SK-N-SH (cell line): ENCODE data around the gene ANGPTL4. TPM values are rescaled to one million over a fixed set of nuclear protein-coding genes. Genes with fewer than 3 reads are reported as not detected.

Source experiments
- CTCF ChIA-PET: fragments of 300-600, 350-600 bp; formaldehyde crosslinking; extraction: SDS; loops from one replicate; lab custom pipeline; 2021; lab: Yijun Ruan, JAX
- POLR2A ChIA-PET: fragments of 350-600 bp; sonication (Branson Sonifier 250); formaldehyde crosslinking; extraction: SDS; loops from one replicate; lab custom pipeline; 2020; ENCODE audit warnings: antibody characterized with exemption, inconsistent platforms; lab: Yijun Ruan, JAX
- DNase-seq: peaks from one replicate; pipeline ENCODE4 v3.0.0; 2012
- H2AFZ ChIP-seq: fragments of 200-600 bp; sonication (generic); 2 replicates; pipeline ENCODE4 v1.8.1; 2016; ENCODE audit warnings: antibody characterized with exemption, mild to moderate bottlenecking, low read depth
- H3F3A ChIP-seq: fragments of 200-600 bp; sonication (generic); replicated peaks from 2 replicates; pipeline ENCODE3; 2016; ENCODE audit warnings: antibody characterized with exemption, mild to moderate bottlenecking; ENCODE audit not compliant: insufficient read depth
- H3K27ac ChIP-seq, 2 experiments: fragments of 200-500 bp in 1 of 2; fragments of 200-600 bp in 1 of 2; sonication (Bioruptor generic) in 1 of 2; sonication (generic), shearing (Covaris generic) in 1 of 2; 2 replicates each; pipeline versions ENCODE4 v1.5.1 to v1.6.1; 2014 to 2016; ENCODE audit warnings: low read depth in 2 of 2, inconsistent platforms in 1 of 2, low read length in 1 of 2, mild to moderate bottlenecking in 1 of 2, mixed read lengths in 1 of 2
- H3K27me3 ChIP-seq: fragments of 200-600 bp; sonication (generic), shearing (Covaris generic); 2 replicates; pipeline ENCODE4 v1.6.1; 2016; ENCODE audit warnings: mixed run types; ENCODE audit not compliant: insufficient read depth
- H3K36me3 ChIP-seq, 2 experiments: fragments of 200-500 bp in 1 of 2; fragments of 200-600 bp in 1 of 2; sonication (Bioruptor generic) in 1 of 2; sonication (generic) in 1 of 2; replicated peaks in 1 of 2; 2 replicates each; pipeline versions ENCODE3 to v1.5.1; 2014 to 2016; ENCODE audit warnings: low read length in 1 of 2, mild to moderate bottlenecking in 1 of 2; ENCODE audit not compliant: insufficient read depth in 2 of 2, control insufficient read depth in 1 of 2
- H3K4me1 ChIP-seq, 2 experiments: fragments of 200-500 bp in 1 of 2; fragments of 200-600 bp in 1 of 2; sonication (Bioruptor generic) in 1 of 2; sonication (generic), shearing (Covaris generic) in 1 of 2; 2 replicates each; pipeline versions ENCODE4 v1.5.1 to v1.6.1; 2014 to 2016; ENCODE audit warnings: low read depth in 1 of 2, low read length in 1 of 2, mixed run types in 1 of 2; ENCODE audit not compliant: insufficient read depth in 2 of 2, control insufficient read depth in 1 of 2
- H3K4me2 ChIP-seq: fragments of 200-600 bp; sonication (generic), shearing (Covaris generic); 2 replicates; pipeline ENCODE4 v1.6.1; 2017; ENCODE audit warnings: mixed run types
- H3K4me3 ChIP-seq, 2 experiments: fragments of 200-500 bp in 1 of 2; fragments of 200-600 bp in 1 of 2; sonication (Bioruptor generic) in 1 of 2; sonication (generic), shearing (Covaris generic) in 1 of 2; 2 replicates each; pipeline versions ENCODE4 v1.5.1 to v1.8.1; 2014 to 2016; ENCODE audit warnings: low read depth in 2 of 2, inconsistent platforms in 1 of 2, low read length in 1 of 2, mild to moderate bottlenecking in 1 of 2, mixed read lengths in 1 of 2, moderate library complexity in 1 of 2
- H3K79me2 ChIP-seq: fragments of 200-600 bp; sonication (generic); 2 replicates; pipeline ENCODE4 v1.8.1; 2017; ENCODE audit warnings: mild to moderate bottlenecking; ENCODE audit not compliant: insufficient read depth
- H3K9ac ChIP-seq: fragments of 200-600 bp; sonication (generic); 2 replicates; pipeline ENCODE4 v1.6.1; 2017; ENCODE audit warnings: mixed run types
- H3K9me2 ChIP-seq: fragments of 200-600 bp; sonication (generic); 2 replicates; pipeline ENCODE4 v1.6.1; 2017; ENCODE audit warnings: mixed run types
- H3K9me3 ChIP-seq: fragments of 200-600 bp; sonication (generic); 2 replicates; pipeline ENCODE4 v1.6.1; 2017; ENCODE audit warnings: mixed run types, mild to moderate bottlenecking, moderate library complexity
- H4K20me1 ChIP-seq: fragments of 200-600 bp; sonication (generic); 2 replicates; pipeline ENCODE4 v1.6.1; 2017; ENCODE audit warnings: mild to moderate bottlenecking, mixed run types; ENCODE audit not compliant: insufficient read depth
- EZH2phosphoT487 ChIP-seq: fragments of 200-600 bp; sonication (generic); IDR thresholded peaks from 2 replicates; pipeline ENCODE4 v1.6.1; 2017; ENCODE audit warnings: low read depth, mixed run types, mild to moderate bottlenecking, antibody characterized with exemption, moderate library complexity, borderline replicate concordance
- FOSL2 ChIP-seq: IDR thresholded peaks from 2 replicates; pipeline ENCODE4 v1.4.0; 2012; ENCODE audit warnings: low read depth, mild to moderate bottlenecking, moderate library complexity, borderline replicate concordance
- FOXJ3 ChIP-seq: sonication (generic); formaldehyde crosslinking; IDR thresholded peaks from 2 replicates; pipeline ENCODE4 v1.5.1; 2020; ENCODE audit warnings: mild to moderate bottlenecking, missing genetic modification reagents
- GABPA ChIP-seq: IDR thresholded peaks from 2 replicates; pipeline ENCODE4 v1.4.0; 2012; ENCODE audit warnings: low read depth, mild to moderate bottlenecking
- MEF2A ChIP-seq: IDR thresholded peaks from 2 replicates; pipeline ENCODE4 v1.4.0; 2012; ENCODE audit warnings: low read depth, borderline replicate concordance
- NRF1 ChIP-seq: IDR thresholded peaks from 2 replicates; pipeline ENCODE4 v1.6.1; 2012; ENCODE audit warnings: low read depth, mild to moderate bottlenecking, low read length
- POLR2AphosphoS5 ChIP-seq: IDR thresholded peaks from 2 replicates; pipeline ENCODE4 v1.6.1; 2012; ENCODE audit warnings: low read depth, low read length
- SMC3 ChIP-seq: IDR thresholded peaks from 2 replicates; pipeline ENCODE4 v1.6.1; 2012; ENCODE audit warnings: low read depth, low read length, improper control_type of control experiment
- WGBS: methylation state at CpG from one replicate; pipeline ENCODE4 v1.1.6; 2017; ENCODE audit warnings: low lambda C conversion rate; 5-methylcytosine and 5-hydroxymethylcytosine counted together
- polyA plus RNA-seq, 3 experiments: library from polyadenylated mRNA; depleted of rRNA; stranded (reverse); fragments of >200 nt; gene quantifications; 2 replicates each; pipeline ENCODE4 v1.2.3, GENCODE V29; 2012
- TF ChIP-seq, protein P1 (sequence below): fragments of 150-350 bp; IDR thresholded peaks from 2 replicates; pipeline ENCODE4 v1.6.1; 2017; ENCODE audit warnings: antibody characterized with exemption, low read length, low read depth, borderline replicate concordance
- TF ChIP-seq, protein P2 (sequence below): IDR thresholded peaks from 2 replicates; pipeline ENCODE4; 2012
- TF ChIP-seq, protein P3 (sequence below): IDR thresholded peaks from 2 replicates; pipeline ENCODE4 v1.4.0; 2012; ENCODE audit warnings: low read depth
- TF ChIP-seq, protein P4 (sequence below): IDR thresholded peaks from 2 replicates; pipeline ENCODE4 v1.6.1; 2012; ENCODE audit warnings: mild to moderate bottlenecking, low read depth, low read length, moderate library complexity
- TF ChIP-seq, protein P5 (sequence below): IDR thresholded peaks from 2 replicates; pipeline ENCODE4 v1.4.0; 2012; ENCODE audit warnings: low read depth, borderline replicate concordance

ANGPTL4 gene
- polyA plus RNA-seq, 1 of the 3 experiments (the other 2 are of a cell fraction), result 62.5 TPM

DNA sequence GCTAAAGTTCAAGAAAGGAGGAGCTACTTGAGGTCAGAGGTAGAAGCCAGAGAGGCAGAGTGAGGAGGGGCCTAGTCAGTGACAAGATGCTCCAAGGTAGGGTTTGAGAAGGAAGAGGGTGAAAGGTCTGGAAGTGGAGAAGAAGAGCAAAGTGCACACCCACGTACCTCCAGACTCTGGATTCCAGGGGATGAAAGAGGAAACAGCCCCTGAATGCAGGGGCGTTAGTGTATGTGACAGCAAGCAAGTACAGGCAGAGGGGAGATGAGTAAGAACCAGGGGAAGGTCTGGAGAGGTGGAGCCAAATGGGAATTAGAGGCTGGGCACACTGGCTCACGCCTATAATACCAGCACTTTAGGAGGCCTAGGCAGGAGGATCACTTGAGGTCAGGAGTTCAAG is 34.0 kb upstream of the ANGPTL4 start (continued):
- TF ChIP-seq, protein P1, sequence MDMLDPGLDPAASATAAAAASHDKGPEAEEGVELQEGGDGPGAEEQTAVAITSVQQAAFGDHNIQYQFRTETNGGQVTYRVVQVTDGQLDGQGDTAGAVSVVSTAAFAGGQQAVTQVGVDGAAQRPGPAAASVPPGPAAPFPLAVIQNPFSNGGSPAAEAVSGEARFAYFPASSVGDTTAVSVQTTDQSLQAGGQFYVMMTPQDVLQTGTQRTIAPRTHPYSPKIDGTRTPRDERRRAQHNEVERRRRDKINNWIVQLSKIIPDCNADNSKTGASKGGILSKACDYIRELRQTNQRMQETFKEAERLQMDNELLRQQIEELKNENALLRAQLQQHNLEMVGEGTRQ, result no peak
- TF ChIP-seq SMC3 (no peak), FOXJ3 (CRISPR knock-in tag) (no peak)

DNA sequence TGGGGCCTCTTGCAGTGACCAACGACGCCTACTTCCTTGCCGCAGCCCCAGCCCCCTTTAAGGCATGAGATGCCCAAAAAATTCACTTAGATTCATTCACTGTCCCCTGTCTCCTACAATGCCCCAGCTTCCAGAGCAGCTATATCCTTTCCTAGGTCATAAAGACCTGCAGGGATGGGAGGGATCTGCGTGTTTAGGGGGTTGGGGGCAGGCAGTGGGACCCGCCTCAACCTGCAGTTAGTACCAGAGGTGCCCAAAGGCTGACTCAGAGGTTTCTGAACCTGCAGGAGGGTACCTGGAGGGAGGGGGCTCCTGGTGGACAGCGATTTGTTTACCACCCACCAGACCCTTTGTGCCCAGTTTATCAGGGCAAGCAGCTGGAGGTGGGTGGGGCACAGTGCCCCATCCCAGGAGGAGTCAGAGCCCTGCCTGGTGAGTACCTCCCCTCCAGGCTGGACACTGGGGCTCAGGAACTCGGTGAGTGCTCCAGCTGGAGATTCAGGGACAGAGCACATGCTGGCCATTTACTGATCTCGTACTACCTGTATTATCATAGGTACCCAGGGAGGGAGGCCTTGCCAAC is 32.6 kb upstream of the ANGPTL4 start:
- TF ChIP-seq, protein P2, sequence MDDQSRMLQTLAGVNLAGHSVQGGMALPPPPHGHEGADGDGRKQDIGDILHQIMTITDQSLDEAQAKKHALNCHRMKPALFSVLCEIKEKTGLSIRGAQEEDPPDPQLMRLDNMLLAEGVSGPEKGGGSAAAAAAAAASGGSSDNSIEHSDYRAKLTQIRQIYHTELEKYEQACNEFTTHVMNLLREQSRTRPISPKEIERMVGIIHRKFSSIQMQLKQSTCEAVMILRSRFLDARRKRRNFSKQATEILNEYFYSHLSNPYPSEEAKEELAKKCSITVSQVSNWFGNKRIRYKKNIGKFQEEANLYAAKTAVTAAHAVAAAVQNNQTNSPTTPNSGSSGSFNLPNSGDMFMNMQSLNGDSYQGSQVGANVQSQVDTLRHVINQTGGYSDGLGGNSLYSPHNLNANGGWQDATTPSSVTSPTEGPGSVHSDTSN, result no peak
- TF ChIP-seq GABPA (no peak), MEF2A (no peak)
- TF ChIP-seq, protein P3, sequence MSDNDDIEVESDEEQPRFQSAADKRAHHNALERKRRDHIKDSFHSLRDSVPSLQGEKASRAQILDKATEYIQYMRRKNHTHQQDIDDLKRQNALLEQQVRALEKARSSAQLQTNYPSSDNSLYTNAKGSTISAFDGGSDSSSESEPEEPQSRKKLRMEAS, result no peak
- CTCF ChIA-PET, result interaction anchor here (1.3 to 1.5 kb wide), 2 partner anchors 23 to 262 kb away, joined by 3 to 4 read pairs; no protein-coding TSS in a partner anchor

DNA sequence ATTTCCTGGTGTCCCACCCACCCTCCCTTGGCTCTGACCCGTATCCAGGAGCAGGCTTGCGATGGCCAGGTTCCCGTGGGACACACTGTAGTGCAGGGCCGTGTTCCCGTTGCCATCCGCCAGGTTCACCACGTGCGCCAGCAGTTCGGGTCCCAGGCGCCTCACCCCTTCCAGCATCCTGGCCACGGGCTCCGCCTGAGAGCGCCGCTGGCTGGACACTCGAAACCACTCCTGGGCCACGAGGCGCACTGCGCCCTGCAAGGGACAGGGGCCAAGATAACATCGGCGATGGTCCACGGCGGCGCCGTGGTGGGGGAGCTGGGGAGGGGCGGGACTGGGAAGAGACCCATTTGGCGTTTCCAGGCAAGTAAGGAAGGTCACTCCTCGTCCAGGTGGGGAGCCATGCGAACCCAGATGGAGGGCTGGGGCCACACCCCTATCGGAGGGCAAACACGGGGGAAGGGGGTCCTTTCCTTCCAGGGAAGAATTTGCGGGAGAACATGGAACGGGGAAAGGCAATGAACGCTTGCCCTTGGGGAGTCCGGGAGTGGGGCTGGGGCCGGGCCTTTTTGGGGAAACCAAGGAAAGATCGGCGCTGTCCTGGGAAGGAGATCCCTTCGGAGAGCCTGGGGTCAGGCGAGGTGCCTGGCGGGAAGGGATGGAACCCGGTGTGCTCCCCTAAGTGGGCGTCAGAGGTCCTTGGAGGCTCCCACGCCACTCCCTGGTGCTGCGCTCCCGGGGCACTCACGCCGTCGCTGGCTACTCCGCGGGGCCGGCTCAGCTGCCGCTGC is 30.8 kb upstream of the ANGPTL4 start:
- 22% methylated on average over 34 of the region's 52 CpGs for WGBS
- CTCF ChIA-PET, result interaction anchor here (1.2 to 4.0 kb wide), 4 partner anchors 21 to 173 kb away, joined by 3 to 27 read pairs (median 5); no protein-coding TSS in a partner anchor
- POLR2A ChIA-PET, result no interaction called here

More for the DNA sequence above, 32.6 kb upstream of the ANGPTL4 start:
- Histone ChIP-seq H3K27ac (no peak overlapping the region), H3F3A (no peaks in the 10 kb centered on the region), H3K9ac (no peak overlapping the region), H3K4me3 (no peak overlapping the region), H3K27me3 (peaks cover 27% of the 10 kb centered on the region), H3K9me2 (no peaks in the 10 kb centered on the region), H3K4me1 (no peaks in the 10 kb centered on the region; a peak in 1 of 4 replicates), H2AFZ (no peak overlapping the region), H3K9me3 (no peaks in the 10 kb centered on the region), H3K4me2 (no peak overlapping the region), H3K36me3 (no peaks in the 10 kb centered on the region), H4K20me1 (no peaks in the 10 kb centered on the region), H3K79me2 (no peaks in the 10 kb centered on the region)
- no peak for DNase-seq
- WGBS, result 76% methylated on average over 8 of the region's 8 CpGs
- POLR2A ChIA-PET, result interaction anchor here (1.0 kb wide), 1 partner anchor 9 kb away, joined by 4 read pairs; the partner anchor contains the start of genes NDUFA7 and RPS28

More for the DNA sequence above, 30.8 kb upstream of the ANGPTL4 start:
- no peaks in the 10 kb centered on the region for H3K9me2 ChIP-seq
- H3K9me3 ChIP-seq, result no peaks in the 10 kb centered on the region
- no peak overlapping the region for H3K9ac ChIP-seq
- no peaks in the 10 kb centered on the region for H3K79me2 ChIP-seq
- H2AFZ ChIP-seq, result no peak overlapping the region
- peak; percentile 45 for DNase-seq
- no peaks in the 10 kb centered on the region for H3K36me3 ChIP-seq
- no peak overlapping the region for H3K4me2 ChIP-seq
- H3K27ac ChIP-seq, result no peak overlapping the region
- TF ChIP-seq POLR2AphosphoS5 (no peak), NRF1 (no peak), FOSL2 (no peak), EZH2phosphoT487 (no peak)
- TF ChIP-seq, protein P4, sequence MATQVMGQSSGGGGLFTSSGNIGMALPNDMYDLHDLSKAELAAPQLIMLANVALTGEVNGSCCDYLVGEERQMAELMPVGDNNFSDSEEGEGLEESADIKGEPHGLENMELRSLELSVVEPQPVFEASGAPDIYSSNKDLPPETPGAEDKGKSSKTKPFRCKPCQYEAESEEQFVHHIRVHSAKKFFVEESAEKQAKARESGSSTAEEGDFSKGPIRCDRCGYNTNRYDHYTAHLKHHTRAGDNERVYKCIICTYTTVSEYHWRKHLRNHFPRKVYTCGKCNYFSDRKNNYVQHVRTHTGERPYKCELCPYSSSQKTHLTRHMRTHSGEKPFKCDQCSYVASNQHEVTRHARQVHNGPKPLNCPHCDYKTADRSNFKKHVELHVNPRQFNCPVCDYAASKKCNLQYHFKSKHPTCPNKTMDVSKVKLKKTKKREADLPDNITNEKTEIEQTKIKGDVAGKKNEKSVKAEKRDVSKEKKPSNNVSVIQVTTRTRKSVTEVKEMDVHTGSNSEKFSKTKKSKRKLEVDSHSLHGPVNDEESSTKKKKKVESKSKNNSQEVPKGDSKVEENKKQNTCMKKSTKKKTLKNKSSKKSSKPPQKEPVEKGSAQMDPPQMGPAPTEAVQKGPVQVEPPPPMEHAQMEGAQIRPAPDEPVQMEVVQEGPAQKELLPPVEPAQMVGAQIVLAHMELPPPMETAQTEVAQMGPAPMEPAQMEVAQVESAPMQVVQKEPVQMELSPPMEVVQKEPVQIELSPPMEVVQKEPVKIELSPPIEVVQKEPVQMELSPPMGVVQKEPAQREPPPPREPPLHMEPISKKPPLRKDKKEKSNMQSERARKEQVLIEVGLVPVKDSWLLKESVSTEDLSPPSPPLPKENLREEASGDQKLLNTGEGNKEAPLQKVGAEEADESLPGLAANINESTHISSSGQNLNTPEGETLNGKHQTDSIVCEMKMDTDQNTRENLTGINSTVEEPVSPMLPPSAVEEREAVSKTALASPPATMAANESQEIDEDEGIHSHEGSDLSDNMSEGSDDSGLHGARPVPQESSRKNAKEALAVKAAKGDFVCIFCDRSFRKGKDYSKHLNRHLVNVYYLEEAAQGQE, result no peak
- TF ChIP-seq, protein P5, sequence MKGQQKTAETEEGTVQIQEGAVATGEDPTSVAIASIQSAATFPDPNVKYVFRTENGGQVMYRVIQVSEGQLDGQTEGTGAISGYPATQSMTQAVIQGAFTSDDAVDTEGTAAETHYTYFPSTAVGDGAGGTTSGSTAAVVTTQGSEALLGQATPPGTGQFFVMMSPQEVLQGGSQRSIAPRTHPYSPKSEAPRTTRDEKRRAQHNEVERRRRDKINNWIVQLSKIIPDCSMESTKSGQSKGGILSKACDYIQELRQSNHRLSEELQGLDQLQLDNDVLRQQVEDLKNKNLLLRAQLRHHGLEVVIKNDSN, result no peak
- TF ChIP-seq, protein P2, result no peak
- TF ChIP-seq, all 33 proteins: peak for 0
- Histone ChIP-seq H3F3A (no peaks in the 10 kb centered on the region), H3K4me3 (no peak overlapping the region), H3K27me3 (peaks cover 43% of the 10 kb centered on the region), H4K20me1 (no peaks in the 10 kb centered on the region), H3K4me1 (no peaks in the 10 kb centered on the region; a peak in 1 of 4 replicates)
